Nephron (organoid): ENCODE measurements around the gene OR51G2.
"Not testable (repeated sequence)": the region's sequence is repeated elsewhere in the genome, so short reads cannot be mapped to it uniquely, and the experiment has no call there.

ENCODE experiments used
- H3K27ac Mint-ChIP-seq, 3 experiments: 2 replicates each; pipeline ENCODE4 v1.8.0; 2020; ENCODE audit warnings: mixed read lengths in 3 of 3, mild to moderate bottlenecking in 2 of 3, moderate library complexity in 1 of 3
- H3K27me3 Mint-ChIP-seq: 2 replicates; pipeline ENCODE4 v1.8.0; 2021; ENCODE audit warnings: low read depth, mild to moderate bottlenecking, moderate library complexity, mixed read lengths
- H3K36me3 Mint-ChIP-seq: 2 replicates; pipeline ENCODE4 v1.8.0; 2020; ENCODE audit warnings: low read depth, mixed read lengths
- H3K4me1 Mint-ChIP-seq: 2 replicates; pipeline ENCODE4 v1.8.0; 2020; ENCODE audit warnings: mixed read lengths
- H3K4me3 Mint-ChIP-seq, 3 experiments: 2 replicates each; pipeline ENCODE4 v1.8.0; 2020; ENCODE audit warnings: mild to moderate bottlenecking in 3 of 3, mixed read lengths in 3 of 3, moderate library complexity in 2 of 3
- H3K9me3 Mint-ChIP-seq: 2 replicates; pipeline ENCODE4 v1.8.0; 2020; ENCODE audit warnings: mixed read lengths
- TF ChIP-seq, protein P1 (sequence below), 3 experiments: fragments of 200-600 bp; sonication (generic); IDR thresholded peaks; one replicate each; pipeline ENCODE4 v1.5.0; 2021; ENCODE audit warnings: antibody characterized with exemption in 3 of 3; ENCODE audit not compliant: unreplicated experiment in 3 of 3

Gene OR51G2, protein sequence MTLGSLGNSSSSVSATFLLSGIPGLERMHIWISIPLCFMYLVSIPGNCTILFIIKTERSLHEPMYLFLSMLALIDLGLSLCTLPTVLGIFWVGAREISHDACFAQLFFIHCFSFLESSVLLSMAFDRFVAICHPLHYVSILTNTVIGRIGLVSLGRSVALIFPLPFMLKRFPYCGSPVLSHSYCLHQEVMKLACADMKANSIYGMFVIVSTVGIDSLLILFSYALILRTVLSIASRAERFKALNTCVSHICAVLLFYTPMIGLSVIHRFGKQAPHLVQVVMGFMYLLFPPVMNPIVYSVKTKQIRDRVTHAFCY

GRCh38 chr11:4919250-4919649 is at the start of gene OR51G2:
OR51G2 (minus strand) TSS chr11:4919350; CDS start chr11:4915663, 3,687 bp downstream.
- Mint-ChIP-seq H3K4me3 (no peak within 1 kb of the TSS), H3K36me3 (no peaks in the 10 kb centered on the region), H3K27ac (no peak within 1 kb of the TSS), H3K4me1 (peaks cover 6% of the 10 kb centered on the region), H3K27me3 (no peaks in the 10 kb centered on the region), H3K9me3 (no peaks in the 10 kb centered on the region)
- TF ChIP-seq, protein P1, sequence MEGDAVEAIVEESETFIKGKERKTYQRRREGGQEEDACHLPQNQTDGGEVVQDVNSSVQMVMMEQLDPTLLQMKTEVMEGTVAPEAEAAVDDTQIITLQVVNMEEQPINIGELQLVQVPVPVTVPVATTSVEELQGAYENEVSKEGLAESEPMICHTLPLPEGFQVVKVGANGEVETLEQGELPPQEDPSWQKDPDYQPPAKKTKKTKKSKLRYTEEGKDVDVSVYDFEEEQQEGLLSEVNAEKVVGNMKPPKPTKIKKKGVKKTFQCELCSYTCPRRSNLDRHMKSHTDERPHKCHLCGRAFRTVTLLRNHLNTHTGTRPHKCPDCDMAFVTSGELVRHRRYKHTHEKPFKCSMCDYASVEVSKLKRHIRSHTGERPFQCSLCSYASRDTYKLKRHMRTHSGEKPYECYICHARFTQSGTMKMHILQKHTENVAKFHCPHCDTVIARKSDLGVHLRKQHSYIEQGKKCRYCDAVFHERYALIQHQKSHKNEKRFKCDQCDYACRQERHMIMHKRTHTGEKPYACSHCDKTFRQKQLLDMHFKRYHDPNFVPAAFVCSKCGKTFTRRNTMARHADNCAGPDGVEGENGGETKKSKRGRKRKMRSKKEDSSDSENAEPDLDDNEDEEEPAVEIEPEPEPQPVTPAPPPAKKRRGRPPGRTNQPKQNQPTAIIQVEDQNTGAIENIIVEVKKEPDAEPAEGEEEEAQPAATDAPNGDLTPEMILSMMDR (IDR thresholded peaks at IDR 0.05; ENCODE audit: unreplicated experiment in 3 of 3): no peak

GRCh38 chr11:4962816-4963215 is 43.7 kb upstream of the OR51G2 start:
- H3K9me3 Mint-ChIP-seq: peaks cover 11% of the 10 kb centered on the region
- H3K4me3 Mint-ChIP-seq: no peak overlapping the region
- H3K36me3 Mint-ChIP-seq: no peaks in the 10 kb centered on the region
- no peak overlapping the region for H3K27ac Mint-ChIP-seq
- H3K4me1 Mint-ChIP-seq: peaks cover 6% of the 10 kb centered on the region
- TF ChIP-seq, protein P1 (IDR thresholded peaks at IDR 0.05; ENCODE audit: unreplicated experiment in 3 of 3): no peak
- H3K27me3 Mint-ChIP-seq: no peaks in the 10 kb centered on the region

DNA sequence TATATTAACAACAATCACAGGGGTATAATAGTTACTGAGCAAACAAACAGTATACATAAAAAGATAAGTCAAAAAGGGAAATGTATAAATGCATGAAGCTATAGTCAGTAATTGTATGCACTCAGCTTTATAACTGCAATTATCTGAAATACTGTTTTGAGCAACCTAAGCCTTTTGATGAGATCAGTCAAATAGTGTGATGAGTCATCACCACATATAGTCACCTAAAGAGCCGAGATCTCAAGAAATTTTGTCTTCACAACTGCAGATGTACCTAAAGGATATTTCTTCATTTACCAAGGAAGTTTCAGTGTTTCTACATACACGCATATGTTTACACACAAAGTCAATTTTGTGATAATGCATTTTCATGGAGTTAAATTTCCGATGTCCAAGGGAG is 41.7 kb upstream of the OR51G2 start:
- Mint-ChIP-seq H3K9me3 (peaks cover 11% of the 10 kb centered on the region), H3K36me3 (no peaks in the 10 kb centered on the region), H3K4me3 (no peak overlapping the region), H3K27ac (no peak overlapping the region), H3K4me1 (peaks cover 6% of the 10 kb centered on the region), H3K27me3 (no peaks in the 10 kb centered on the region)
- TF ChIP-seq, protein P1 (IDR thresholded peaks at IDR 0.05; ENCODE audit: unreplicated experiment in 3 of 3): no peak

GRCh38 chr11:4957396-4957795 is 38.2 kb upstream of the OR51G2 start:
- Mint-ChIP-seq H3K27ac (no peak overlapping the region), H3K4me1 (no peaks in the 10 kb centered on the region), H3K9me3 (peaks cover 2% of the 10 kb centered on the region), H3K27me3 (no peaks in the 10 kb centered on the region), H3K4me3 (no peak overlapping the region), H3K36me3 (no peaks in the 10 kb centered on the region)
- TF ChIP-seq, protein P1 (IDR thresholded peaks at IDR 0.05; ENCODE audit: unreplicated experiment in 3 of 3): no peak

GRCh38 chr11:4955613-4956012 is 36.5 kb upstream of the OR51G2 start, which contains the start of gene OR51A2:
OR51A2 (minus strand) TSS chr11:4955713; CDS start chr11:4955713, 0 bp downstream.
- not testable (repeated sequence) for H3K4me3 Mint-ChIP-seq, H3K27me3 Mint-ChIP-seq, H3K9me3 Mint-ChIP-seq, H3K27ac Mint-ChIP-seq, H3K4me1 Mint-ChIP-seq, H3K36me3 Mint-ChIP-seq

GRCh38 chr11:4947505-4947904 is 28.4 kb upstream of the OR51G2 start, which contains the start of gene OR51A4:
OR51A4 (minus strand) TSS chr11:4947605; CDS start chr11:4947100, 505 bp downstream.
- Mint-ChIP-seq H3K27me3 (no peaks in the 10 kb centered on the region), H3K27ac (no peak within 1 kb of the TSS), H3K9me3 (no peaks in the 10 kb centered on the region), H3K4me1 (no peaks in the 10 kb centered on the region), H3K4me3 (no peak within 1 kb of the TSS), H3K36me3 (no peaks in the 10 kb centered on the region)
- TF ChIP-seq, protein P1 (IDR thresholded peaks at IDR 0.05; ENCODE audit: unreplicated experiment in 3 of 3): no peak
